ENCODE measurements around the gene FIZ1. TPM values are rescaled to one million over a fixed set of nuclear protein-coding genes. Genes with fewer than 3 reads are reported as not detected.

The FIZ1 gene
- total RNA-seq, 2 donors from 2014 or later: 14.8 to 16.4 TPM

GRCh38 chr19:55542292-55542855, 56.9 kb downstream of the FIZ1 start:
- Histone ChIP-seq H3K4me3 (no peak overlapping the region), H3K4me1 (replicated peaks) (no peaks in the 10 kb centered on the region), H3K36me3 (no peaks in the 10 kb centered on the region), H3K27ac (no peak overlapping the region), H3K9me3 (no peaks in the 10 kb centered on the region), H3K27me3 (replicated peaks; ENCODE audit: insufficient read depth) (no peaks in the 10 kb centered on the region)
- 94% methylated on average over 7 of the region's 7 CpGs for WGBS
- intact Hi-C loops (cut with DNase I): no loop called here
- TF ChIP-seq POLR2A (IDR thresholded peaks at IDR 0.05): no peak
- no peak for TF ChIP-seq CTCF (IDR thresholded peaks at IDR 0.05)
- no peak for TF ChIP-seq POLR2AphosphoS5 (IDR thresholded peaks at IDR 0.05)
- DNase-seq (ENCODE audit: low spot score): no peak

Other genes with a start within 250 kb of the FIZ1 start
- gene COX6B2, start 244.8 kb downstream of the FIZ1 start, total RNA-seq: 10 to 100 TPM in 1 of 2 donors, not detected in 1; 10.2 TPM
- 1 to 10 TPM in 1 of 2 donors, not detected in 1; 1.5 TPM for gene GARIN5B, start 236.3 kb downstream of the FIZ1 start, total RNA-seq
- 1 to 10 TPM in 1 of 2 donors, not detected in 1; 2.0 TPM for gene IL11, start 229.1 kb downstream of the FIZ1 start, total RNA-seq
- gene TMEM190, start 222.7 kb downstream of the FIZ1 start, total RNA-seq: not detected
- 100 to 1,000 TPM in 1 of 2 donors, 10 to 100 TPM in 1; 19.6 to 116 TPM for gene TMEM238, start 215.2 kb downstream of the FIZ1 start, total RNA-seq
- gene RPL28, start 213.6 kb downstream of the FIZ1 start, total RNA-seq: 100 to 1,000 TPM; 439 to 554 TPM
- gene UBE2S, start 191.7 kb downstream of the FIZ1 start, total RNA-seq: 10 to 100 TPM; 10.3 to 49.9 TPM
- not detected for gene SHISA7, start 156.2 kb downstream of the FIZ1 start, total RNA-seq
- gene ISOC2, start 137.9 kb downstream of the FIZ1 start, total RNA-seq: 100 to 1,000 TPM in 1 of 2 donors, 10 to 100 TPM in 1; 85.1 to 117 TPM
- gene C19orf85, start 134.8 kb downstream of the FIZ1 start, total RNA-seq: not detected
- 10 to 100 TPM; 10.9 to 66.4 TPM for gene ZNF628, start 122.9 kb downstream of the FIZ1 start, total RNA-seq
- gene NAT14, start 114.3 kb downstream of the FIZ1 start, total RNA-seq: 10 to 100 TPM; 10.8 to 19.8 TPM
- 1 to 10 TPM; 5.6 to 8.6 TPM for gene SSC5D, start 111.1 kb downstream of the FIZ1 start, total RNA-seq
- gene SBK2, start 62.4 kb downstream of the FIZ1 start, total RNA-seq: not detected
- under 1 TPM; 0.23 to 0.74 TPM for gene SBK3, start 54.0 kb downstream of the FIZ1 start, total RNA-seq
- 10 to 100 TPM in 1 of 2 donors, 1 to 10 TPM in 1; 8.7 to 10.8 TPM for gene ZNF579, start 18.7 kb downstream of the FIZ1 start, total RNA-seq
- gene ZNF524, start 771 bp upstream of the FIZ1 start, total RNA-seq: 10 to 100 TPM; 30.2 to 54.8 TPM
- gene ZNF865, start 6.1 kb upstream of the FIZ1 start, total RNA-seq: 10 to 100 TPM; 18.4 to 21.0 TPM
- 10 to 100 TPM in 1 of 2 donors, 1 to 10 TPM in 1; 8.9 to 17.2 TPM for gene ZNF784, start 25.0 kb upstream of the FIZ1 start, total RNA-seq
- 10 to 100 TPM; 49.7 to 70.5 TPM for gene ZNF580, start 41.5 kb upstream of the FIZ1 start, total RNA-seq
- 10 to 100 TPM; 19.7 to 20.6 TPM for gene ZNF581, start 44.1 kb upstream of the FIZ1 start, total RNA-seq
- 10 to 100 TPM; 17.7 to 70.2 TPM for gene CCDC106, start 48.7 kb upstream of the FIZ1 start, total RNA-seq
- 100 to 1,000 TPM in 1 of 2 donors, 10 to 100 TPM in 1; 99.2 to 224 TPM for gene U2AF2, start 55.5 kb upstream of the FIZ1 start, total RNA-seq
- gene EPN1, start 75.7 kb upstream of the FIZ1 start, total RNA-seq: 100 to 1,000 TPM; 160 to 345 TPM
- 1 to 10 TPM in 1 of 2 donors, not detected in 1; 4.0 TPM for gene NLRP9, start 138.9 kb upstream of the FIZ1 start, total RNA-seq
- under 1 TPM in 1 of 2 donors, not detected in 1; 0.80 TPM for gene RFPL4A, start 159.6 kb upstream of the FIZ1 start, total RNA-seq
- not detected for gene RFPL4AL1, start 169.6 kb upstream of the FIZ1 start, total RNA-seq
- 1 to 10 TPM in 1 of 2 donors, not detected in 1; 1.5 TPM for gene NLRP11, start 232.5 kb upstream of the FIZ1 start, total RNA-seq
- gene NLRP4, start 237.0 kb upstream of the FIZ1 start, total RNA-seq: 1 to 10 TPM in 1 of 2 donors, not detected in 1; 5.1 TPM